Measurements from ENCODE around the gene ADAMTS17.

ADAMTS17 gene

DNA sequence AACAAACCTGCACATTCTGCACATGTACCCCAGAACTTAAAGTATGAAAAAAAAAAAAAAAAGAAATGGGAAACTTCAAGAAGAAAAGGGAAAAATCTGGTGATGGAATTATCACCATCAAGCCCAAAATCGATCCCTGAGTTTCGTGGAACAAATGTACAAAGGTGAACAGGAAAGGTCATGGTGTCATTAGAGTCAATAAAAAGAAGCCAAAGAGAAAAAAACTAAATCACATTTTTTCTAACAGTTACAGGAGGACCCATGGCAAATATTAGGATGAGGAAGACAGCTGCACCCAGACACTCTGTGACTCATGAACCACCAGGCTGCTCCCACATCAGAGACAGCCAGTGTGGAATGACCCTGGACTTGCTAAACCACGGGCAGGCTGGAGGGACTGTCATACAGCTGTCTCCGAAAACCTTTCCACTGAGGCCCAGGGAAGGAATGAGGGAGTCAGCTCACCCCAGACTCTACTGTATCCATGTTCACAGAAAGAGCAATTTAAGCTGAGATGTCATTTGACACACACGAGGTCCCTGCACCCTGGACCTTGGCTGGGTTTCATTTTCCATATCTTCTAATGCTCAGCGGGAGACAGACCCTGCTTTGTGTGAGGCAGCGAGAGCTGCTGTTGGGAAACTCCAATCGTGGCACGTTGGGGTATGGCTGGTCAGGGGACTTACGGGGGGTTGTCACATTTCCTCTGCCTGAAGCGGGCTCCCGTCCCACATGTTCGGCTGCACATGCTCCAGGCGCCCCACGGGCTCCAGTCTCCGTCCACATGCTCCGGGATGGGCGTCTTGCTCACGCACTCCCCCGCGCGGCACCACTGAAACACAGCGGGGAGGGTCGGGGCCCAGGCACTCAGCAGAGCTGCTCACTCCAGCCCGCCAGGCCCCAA, 210.2 kb downstream of the ADAMTS17 start:
- TF ChIP-seq, protein P1, sequence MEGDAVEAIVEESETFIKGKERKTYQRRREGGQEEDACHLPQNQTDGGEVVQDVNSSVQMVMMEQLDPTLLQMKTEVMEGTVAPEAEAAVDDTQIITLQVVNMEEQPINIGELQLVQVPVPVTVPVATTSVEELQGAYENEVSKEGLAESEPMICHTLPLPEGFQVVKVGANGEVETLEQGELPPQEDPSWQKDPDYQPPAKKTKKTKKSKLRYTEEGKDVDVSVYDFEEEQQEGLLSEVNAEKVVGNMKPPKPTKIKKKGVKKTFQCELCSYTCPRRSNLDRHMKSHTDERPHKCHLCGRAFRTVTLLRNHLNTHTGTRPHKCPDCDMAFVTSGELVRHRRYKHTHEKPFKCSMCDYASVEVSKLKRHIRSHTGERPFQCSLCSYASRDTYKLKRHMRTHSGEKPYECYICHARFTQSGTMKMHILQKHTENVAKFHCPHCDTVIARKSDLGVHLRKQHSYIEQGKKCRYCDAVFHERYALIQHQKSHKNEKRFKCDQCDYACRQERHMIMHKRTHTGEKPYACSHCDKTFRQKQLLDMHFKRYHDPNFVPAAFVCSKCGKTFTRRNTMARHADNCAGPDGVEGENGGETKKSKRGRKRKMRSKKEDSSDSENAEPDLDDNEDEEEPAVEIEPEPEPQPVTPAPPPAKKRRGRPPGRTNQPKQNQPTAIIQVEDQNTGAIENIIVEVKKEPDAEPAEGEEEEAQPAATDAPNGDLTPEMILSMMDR (IDR thresholded peaks at IDR 0.05) = no peak

DNA sequence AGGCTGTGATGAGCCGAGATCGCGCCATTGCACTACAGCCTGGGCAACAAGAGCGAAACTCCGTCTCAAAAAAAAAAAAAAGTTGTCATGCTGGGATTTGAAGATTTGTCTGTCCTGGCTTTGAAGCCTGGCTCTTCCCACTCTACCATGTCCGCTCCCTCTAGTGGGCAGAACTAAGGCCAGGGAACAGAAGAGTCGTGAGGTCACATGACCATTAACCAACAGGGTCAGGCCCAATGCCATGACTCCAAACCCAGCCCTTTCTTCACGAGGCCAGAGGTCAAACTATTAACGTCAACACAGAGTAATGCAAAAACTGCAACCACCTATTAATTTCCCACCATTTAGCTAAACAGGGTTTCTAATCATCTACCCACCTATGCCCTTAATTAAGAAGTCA, 212.1 kb downstream of the ADAMTS17 start:
- TF ChIP-seq, protein P1 (IDR thresholded peaks at IDR 0.05) = 0 out of 2 replicates have a peak, but pooled peaks have one; percentile 12

DNA sequence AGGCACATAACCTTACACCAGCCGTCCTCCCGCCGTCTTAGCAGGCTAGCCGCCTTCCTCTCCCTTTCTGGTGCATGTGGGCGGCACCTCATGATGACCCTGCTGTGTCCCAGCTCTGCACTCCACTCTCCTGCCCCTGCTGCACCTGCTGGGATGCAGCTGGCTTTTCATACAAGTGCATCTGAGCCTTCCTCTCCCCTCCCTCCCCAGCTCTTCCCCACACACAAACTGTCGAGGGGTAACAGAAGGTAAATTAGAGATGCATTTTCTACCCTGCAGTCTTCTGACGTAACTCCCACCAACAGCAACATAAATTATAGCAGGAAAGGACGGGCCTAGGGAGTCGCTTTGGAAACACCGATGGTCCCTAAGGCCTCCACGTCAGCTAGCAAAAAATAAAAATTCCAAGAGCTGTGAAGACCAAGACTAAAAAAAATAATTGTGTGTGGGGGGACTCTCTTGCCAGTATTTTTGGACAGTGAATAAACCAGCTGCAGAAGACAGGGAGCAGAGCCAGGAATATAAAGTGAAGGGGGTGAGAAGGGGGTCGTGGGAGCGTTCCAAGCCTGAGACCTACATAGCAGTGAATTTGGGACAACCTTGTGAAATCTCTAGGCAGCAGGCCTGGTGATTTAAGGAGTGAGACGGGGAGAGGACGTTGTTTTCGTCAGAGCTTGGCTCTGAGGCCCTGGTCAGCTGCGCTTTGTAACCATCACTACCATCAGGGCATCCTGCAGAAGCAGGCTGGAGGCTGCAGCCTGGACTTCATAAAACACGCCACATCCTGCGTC, 216.2 kb downstream of the ADAMTS17 start:
- TF ChIP-seq, protein P1 (IDR thresholded peaks at IDR 0.05) = no peak

DNA sequence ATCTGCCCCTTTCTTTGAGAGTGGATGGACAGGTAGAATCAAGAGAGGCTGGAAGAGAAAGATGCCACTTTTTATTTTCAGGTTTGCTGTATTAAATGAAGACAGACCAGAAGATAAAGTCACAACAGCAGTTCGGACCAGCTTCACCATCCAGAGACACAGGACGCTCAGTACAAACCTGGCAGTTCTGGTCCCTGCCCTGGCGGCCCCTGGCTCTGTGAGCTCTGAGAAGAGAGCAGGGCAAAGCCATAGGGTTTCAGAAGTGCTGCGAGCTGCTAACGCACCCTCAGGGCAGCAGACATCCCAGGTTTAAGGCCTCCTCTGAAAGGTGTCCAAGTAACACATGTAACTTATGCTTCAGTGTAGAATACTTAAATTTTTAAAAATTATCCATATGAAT, 216.8 kb downstream of the ADAMTS17 start:
- TF ChIP-seq, protein P1 (IDR thresholded peaks at IDR 0.05) = no peak

DNA sequence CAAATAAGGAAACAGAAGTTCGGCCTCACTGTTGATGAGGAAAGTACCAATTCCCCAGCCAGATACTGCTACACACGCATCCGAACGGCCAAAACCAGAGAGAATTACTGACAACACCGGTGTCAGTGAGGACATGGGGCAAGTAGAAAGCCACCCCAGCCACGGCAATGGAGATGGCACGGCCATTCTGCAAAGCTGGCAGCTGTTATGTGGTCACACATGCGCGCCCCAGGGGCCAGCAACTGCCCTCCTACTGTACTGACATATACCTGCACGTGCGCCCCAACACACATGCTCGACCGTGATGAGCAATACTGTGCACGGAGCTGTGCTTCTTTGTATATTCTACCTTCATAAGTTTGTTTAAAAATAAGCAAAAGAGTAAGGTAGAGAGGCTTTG, 217.4 kb downstream of the ADAMTS17 start:
- TF ChIP-seq, protein P1 (IDR thresholded peaks at IDR 0.05) = no peak

DNA sequence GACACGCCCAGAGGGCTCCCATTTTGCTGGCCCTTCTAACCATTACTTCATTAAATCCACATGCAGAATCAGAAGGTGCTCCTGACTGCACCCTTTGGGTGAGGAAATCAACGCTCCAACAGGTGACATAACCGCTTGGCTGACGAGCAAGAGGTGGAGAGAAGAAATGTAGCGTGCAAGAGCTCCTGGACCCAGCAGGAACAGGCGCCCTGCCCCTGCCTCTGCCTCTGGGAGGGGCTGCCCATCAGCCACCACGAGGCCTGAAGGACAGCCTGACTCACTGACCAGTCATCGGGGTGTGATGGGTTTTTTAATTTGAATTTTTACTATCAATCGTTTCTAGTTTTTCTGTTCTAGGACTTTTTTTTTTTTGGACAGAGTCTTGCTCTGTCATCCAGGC, 218.2 kb downstream of the ADAMTS17 start:
- TF ChIP-seq, protein P1 (IDR thresholded peaks at IDR 0.05) = no peak

DNA sequence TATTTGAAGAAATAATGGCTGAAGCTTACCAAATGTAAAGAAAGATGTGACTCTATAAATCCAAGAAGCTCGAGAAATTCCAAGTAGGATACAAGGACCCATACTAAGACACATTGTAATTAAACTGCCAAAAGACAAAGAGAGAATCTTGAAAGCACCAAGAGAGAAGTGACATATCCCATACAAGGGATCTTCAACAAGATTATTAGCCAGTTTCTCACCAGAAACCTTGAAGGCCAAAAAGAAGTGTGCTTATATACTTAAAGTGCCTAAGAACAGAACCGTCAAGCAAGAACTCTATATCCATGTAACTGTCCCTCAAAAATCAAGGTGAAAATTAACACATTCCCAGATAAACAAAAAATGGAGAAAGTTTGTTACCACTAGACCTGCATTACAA, 220.5 kb downstream of the ADAMTS17 start:
- TF ChIP-seq, protein P1 (IDR thresholded peaks at IDR 0.05) = no peak

All from LNCAP (cell line).